DMS79 treated with DMSO at 0.1 percent for 48 hours (cell line): ENCODE results near the gene GRIK4.

Experiments
- DNase-seq: peaks from one replicate; lab custom pipeline; 2025; lab: John Stamatoyannopoulos, UW

Gene GRIK4

DNA sequence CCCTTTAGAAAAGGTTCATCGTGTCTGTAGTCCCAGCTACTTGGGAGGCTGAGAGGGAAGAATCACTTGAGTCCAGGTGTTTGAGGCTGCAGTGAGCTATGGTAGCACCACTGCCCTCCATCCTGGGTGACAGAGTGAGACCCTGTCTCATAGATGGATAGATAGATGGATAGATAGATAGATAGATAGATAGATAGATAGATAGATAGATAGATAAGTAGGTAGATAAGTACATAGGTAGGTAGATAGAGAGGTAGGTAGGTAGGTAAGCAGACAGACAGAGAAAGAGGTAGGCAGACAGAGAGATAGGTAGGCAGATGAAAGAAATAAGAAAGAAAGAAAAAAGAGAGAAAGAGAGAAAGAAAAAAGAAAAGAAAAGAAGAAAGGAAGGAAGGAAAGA is 156.4 kb downstream of the GRIK4 start:
- no peak for DNase-seq

DNA sequence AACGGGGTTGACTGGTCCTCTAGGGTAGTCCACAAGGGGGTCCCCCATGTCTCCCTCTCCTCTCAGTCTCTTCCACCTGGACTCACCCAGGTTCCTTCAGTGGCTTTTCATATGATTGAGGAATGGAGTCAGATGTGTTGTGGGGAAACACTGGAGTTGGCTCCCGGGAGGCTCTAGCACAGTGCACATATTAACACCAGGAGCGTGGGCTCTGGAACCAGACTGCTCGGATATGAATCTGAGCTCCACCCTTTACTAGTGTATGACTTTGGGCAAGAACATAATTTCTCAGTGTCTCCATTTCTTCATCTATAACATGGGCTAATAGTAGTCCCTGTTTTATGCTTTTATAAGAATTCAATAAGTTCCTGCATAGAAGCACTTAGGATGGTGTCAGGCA is 157.0 kb downstream of the GRIK4 start:
- DNase-seq = no peak

DNA sequence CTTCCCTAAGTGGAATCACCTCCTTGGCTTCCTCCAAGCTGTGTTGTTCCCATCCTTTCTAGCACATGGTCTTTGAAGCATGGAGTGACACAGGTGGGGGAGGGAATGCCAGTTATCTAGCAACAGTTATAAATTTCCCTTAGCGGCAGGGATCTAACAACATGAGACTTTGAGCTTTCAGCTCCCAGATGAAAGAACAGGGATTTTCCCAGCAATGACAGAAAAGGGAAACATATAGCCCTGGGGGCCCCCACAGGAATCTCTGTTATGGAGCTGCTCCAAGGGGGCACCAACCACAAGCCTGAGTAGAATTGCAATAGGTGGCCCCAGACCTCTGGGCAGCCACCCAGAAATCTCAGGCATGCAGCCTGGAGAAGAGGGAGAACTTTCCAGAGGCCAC is 163.0 kb downstream of the GRIK4 start:
- DNase-seq = no peak

DNA sequence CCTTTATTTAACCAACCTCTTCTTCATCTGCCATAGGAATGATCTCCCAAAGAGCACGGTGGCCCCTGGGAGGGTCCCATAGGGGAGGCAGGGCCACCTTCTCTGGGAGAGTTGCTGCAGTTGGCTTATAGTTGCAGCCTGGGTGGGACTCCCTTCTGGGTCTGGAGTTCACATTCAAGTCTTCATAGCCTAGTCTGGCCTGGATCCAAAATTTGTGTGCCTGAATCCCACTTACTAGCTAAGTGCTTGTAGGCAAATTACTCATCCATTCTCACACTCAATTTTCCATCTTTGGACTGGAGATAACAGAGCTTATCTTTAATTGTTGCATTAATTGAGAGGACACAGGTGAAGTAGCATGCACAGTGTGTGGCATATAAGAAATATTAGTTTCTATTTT is 163.6 kb downstream of the GRIK4 start:
- DNase-seq = peak; percentile 54

DNA sequence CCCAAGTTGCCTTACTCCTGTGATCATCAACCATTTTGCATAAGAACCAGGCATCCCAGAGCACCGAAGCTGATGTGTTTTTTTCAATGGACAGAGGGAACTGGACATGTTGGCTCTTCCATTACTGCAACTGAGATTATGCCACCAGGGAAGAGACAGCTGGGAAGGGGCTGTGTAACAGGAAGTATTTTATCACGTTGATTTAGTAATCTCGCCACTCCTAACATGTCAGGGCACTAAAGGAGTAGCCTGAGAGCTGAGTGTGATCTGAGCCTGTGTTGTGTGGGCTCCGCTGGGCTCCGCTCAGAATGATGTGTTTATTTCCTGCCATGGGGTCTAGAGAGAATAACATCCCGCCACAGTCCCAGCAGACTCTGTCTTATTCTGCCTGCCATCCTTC is 165.4 kb downstream of the GRIK4 start:
- DNase-seq = no peak

DNA sequence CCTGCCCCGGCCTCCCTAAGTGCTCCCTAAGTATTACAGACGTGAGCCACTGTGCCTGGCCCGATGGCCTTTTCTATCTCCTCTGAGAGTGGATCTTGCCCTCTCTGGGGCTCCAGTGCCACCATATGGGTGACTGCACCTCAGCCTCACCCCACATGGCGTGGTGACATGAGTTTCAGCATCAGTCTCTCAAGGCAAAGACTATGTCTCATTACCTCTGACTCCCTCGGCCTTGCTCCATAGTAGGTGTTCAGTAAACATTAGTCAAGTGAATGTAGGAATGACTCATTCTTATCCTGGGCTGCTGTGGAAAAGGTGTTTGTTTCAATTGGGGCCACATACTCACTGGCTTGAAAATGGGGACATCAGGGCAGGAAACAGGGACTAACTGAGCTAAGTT is 168.8 kb downstream of the GRIK4 start:
- DNase-seq = no peak

DNA sequence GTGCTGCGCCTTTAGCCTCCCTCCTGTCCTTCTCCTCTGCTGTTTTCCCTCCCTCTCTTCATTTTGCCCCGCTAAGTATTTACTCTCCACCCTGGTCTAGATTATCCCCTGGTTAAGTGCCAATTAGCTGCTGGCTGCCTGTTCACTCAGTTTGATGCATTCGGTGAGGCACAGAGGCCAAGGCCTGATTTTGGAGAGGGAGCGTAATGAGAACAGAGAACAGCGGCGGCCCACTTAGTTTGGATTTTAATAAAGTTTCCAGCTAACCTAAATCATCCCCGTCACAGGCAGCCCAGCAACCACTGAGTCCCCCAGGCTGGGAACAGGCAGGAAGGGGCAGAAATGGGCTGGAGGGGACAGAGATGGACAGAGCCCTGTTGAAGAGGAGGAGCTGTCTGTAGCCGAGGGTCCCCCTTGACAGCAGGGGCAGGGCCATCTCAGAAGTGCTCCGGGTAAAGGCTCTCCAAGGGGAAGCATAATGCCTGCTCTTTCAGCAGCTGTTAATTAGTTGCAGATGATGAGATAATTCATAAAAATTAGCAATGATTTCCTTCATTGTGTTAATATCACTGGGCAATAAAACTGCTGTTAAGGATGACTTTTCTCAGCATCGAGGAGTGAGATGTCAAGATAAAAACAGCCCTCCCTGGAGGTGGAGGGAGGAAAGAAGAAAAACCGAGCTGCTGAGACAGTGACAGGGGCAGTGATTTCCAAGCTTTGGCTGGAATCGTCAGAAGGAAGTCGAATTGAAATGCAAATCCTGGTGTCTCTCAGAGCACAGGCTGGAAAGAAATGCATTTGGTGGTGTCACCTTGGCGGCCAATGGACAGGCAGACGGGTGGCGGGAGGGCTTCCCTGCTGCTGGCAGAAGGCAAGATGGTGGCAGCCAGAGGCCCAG is 170.1 kb downstream of the GRIK4 start:
- DNase-seq = peak; percentile 29

DNA sequence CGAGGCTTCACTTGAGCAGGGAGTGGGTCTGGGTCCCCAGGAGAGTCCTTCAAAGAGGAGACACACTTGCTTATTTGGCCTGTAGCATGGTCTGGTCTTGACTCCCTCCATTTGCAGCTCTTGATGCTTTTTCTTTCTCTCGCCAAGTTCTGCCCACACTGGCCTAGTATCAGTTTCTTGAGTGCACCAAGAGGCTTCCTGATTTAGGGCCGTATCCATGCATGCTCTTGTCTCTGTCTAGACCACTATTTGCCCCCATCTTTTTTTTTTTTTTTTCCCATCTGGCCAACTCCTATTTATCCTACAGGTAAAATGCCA is 170.7 kb downstream of the GRIK4 start:
- no peak for DNase-seq

DNA sequence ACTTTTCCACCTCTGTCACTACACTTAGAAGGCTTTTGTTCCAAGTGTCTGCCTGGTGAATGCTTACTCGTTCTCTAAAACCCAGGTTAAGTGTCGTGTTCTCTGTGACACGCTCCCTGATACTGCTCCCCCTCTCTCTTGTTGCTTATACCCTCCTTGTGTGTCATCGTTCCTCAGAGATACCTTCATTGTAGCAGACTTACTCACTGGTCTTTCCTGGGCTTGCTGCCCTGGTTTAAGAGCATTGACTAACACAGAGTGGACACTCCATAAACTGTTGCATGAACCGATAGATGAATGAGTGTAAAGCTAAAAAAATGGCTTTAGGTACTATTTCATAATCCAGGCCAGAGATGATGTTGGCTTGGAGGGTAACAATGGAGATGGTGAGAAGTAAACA is 171.3 kb downstream of the GRIK4 start:
- no peak for DNase-seq

DNA sequence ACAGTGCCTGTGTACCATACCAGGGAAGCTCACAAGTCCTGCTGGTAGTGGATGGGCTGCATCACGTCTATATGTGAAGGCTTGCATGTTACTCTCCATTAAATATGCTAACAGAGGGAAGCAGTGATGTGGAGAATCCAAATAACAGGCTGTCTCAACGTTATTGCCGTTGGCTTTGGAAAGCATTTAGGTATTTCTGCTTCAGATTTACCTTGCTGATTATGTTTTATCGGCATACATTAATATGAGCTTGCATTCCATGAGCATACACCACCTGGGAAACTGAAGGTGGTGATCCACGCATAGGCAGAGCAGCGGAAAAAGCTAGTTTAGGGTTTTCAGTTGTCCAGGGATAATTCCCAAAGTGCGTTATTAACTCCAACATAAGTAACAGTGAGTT is 175.0 kb downstream of the GRIK4 start:
- DNase-seq = no peak

DNA sequence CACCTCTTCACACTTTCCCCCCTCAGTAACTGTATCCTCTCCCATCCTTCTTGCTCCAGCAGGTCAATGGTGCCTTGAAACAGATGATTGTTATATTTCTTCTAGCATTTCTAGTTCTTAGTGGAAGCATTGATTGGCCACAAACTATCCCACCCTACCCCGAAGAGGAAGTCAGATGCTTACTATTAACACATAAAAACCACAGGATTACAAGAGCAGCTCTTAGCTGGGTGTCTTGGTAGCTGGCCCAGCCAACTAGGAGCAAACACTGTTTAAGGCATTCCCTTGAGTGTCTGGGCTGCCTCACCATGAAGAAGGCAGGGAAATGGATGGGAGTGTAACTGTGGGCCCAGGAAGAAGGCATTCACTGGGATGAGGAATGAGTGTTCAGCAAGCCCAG is 176.6 kb downstream of the GRIK4 start:
- DNase-seq = no peak

DNA sequence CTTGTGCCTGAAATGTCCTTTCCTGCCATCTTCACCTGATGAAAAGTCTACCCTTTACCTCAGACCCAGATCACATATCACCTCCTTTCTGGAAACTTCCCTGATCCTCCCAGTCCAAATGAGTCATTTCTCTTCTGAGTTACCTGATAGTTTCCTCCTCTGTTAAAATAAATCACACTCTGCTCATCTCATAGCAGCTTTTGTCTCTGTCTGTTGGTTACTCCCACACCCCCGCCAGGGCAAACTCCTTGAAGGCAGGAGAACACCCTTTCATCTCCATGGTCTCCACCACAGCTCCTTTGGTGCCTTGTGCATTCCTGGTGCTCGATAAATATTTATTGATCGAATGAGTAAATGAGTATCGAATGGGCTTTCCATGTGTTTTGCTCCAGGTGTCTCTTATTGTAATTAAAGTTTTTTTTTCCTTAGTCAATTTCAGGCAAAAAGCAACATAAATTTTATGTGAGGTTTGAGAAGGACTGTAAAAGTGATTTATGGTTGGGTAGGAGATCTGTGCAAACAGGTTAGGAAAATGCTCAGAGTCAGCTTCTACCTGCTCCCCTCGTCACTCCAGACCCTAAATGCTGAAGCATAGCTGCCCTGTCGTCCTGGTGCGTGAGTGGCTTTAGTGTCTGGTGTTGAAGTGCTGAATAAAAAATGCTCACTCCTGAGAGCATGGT is 178.2 kb downstream of the GRIK4 start:
- DNase-seq = no peak

DNA sequence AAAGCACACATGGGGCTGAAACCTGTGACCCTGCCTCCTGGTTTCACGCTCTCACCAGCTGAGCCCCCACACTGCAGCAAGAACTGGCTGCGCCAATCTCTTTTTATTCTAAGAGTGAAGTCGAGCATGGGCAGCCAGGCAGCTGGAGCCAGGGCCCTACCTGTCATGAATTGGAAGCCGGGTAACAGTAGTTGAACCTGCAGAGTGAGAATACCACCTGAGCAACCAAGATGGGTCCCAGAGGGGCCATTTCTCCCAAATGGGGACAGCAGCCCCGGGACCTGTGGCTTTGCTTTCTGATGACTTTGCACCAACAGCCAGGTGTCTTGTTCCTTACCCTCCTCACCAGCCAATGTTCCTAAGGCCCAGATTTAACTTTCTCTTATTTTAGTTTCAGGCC is 178.9 kb downstream of the GRIK4 start:
- DNase-seq = no peak

DNA sequence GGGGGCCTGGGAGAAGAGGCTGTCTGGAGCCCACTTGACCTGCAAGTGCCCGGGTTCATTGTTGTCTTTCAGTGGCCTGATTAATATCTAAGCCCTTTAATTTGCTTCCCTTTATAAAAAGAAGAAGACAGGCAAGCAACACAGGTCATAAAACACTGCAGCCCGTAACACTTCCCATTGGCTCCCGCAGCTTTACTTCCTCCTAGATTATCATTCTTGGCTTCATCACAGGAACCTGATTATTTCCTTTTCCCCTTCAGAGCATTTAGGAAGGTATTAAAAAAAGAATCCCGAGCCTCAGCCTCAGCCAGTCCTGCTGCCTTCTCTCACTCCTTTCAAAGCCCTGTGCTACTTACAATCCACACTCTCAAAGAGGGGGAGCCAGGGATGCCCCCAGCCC is 183.2 kb downstream of the GRIK4 start:
- DNase-seq = no peak

DNA sequence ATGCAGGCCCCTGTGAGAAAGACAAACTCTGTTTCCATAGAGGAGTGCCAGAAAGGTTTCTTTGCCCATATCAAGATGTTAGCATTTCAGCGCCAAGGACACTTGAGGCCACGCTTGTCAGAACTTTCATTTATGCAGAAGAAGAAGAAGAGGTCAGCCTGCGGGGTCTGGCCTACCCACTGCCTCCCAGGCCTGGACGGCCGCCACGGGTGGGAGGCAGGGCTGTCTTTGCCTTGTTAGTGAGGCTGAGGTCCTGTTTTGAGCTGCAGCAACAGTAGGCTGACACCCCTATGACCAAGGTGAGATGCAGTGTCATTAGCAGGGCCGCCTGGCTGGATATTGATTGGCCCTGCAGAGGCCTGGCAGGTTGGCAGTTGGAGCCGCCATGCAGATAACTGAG is 183.9 kb downstream of the GRIK4 start:
- DNase-seq = no peak

DNA sequence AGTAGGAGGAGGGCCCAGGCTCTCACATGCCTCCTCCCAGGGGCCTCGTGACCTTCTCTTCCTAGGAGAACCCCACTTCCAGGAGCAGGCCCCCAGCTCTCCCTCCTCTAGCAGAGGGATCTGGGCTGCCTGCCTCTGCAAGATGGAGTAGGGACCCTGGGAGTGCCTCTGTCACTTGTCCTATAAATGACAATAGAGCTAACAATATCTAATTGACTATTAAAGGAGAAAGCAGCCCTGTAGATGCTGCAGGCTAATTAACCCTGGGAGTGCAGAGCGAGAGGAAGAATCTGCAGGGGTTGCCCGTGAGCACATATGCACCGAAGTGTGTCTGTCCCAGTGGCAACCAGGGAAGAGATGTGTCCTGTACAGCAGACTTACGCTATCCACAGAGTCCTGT is 184.4 kb downstream of the GRIK4 start:
- no peak for DNase-seq

DNA sequence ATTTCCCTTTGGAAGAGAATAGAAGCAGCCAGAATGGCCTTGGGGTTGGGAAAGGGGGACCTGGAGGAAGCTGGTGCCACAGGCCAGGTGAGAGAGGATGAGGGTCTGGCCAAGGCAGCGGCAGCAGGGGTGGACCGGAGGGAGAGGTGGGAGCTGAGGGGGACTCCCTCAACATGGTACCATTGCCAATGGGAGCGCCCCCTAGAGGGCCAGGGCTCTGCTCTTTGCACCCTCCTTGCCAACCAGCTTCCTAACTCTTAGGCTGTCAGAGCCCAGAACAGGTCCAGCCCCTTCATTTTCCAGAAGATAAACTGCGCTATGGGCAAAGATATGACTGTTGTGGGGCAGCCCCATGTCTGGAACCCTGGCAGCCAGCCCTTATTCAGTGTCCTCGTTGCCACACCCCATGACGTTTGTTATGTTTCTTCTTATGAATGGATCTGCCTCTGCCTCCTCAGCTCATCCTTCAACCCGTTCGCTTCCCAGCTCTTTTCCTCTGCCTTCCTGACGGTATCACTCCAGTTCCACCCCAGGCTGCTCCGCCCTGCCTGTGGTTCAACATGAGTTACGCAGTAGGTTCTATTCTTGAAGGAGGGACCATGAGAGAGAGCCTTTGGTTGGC is 185.2 kb downstream of the GRIK4 start:
- DNase-seq = no peak

DNA sequence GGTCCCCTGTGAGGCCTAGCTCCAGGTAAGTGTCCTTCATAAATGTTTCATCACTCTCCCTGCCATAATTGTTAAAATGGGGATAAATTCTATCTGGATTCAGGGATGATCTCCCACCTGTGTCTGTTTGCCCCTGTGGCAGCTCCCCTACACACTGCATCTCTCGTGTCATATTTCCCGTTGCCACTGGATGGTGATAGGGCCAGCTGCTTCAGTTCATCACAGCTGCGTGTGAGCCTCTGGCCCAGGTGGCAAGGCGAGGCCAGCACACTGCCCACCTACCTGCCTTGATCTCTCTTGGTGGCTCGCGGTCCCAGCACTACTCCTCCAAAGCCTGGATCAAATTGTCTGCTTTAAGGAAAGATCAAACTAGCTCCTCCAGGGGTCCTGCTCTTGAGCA is 187.4 kb downstream of the GRIK4 start:
- DNase-seq = no peak

DNA sequence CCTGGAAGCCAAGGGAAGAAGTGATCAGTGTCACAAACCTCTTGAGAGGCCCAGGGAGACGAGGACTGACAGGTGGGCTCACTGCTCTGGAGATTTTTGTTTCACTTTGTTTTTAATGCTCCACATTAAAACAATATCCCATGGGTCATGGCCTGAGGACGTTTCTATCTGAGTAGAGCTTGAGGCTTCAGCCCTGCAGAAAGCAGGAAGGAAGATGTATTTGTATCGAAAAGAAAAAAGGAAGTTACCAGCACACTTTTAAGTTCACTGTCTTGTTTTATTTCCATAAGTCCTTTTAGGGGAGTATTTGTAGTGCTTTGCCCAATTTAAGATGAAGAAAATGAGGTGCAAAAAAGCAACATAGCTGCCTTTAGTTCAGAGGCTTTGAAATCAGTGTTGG is 191.1 kb downstream of the GRIK4 start:
- no peak for DNase-seq

DNA sequence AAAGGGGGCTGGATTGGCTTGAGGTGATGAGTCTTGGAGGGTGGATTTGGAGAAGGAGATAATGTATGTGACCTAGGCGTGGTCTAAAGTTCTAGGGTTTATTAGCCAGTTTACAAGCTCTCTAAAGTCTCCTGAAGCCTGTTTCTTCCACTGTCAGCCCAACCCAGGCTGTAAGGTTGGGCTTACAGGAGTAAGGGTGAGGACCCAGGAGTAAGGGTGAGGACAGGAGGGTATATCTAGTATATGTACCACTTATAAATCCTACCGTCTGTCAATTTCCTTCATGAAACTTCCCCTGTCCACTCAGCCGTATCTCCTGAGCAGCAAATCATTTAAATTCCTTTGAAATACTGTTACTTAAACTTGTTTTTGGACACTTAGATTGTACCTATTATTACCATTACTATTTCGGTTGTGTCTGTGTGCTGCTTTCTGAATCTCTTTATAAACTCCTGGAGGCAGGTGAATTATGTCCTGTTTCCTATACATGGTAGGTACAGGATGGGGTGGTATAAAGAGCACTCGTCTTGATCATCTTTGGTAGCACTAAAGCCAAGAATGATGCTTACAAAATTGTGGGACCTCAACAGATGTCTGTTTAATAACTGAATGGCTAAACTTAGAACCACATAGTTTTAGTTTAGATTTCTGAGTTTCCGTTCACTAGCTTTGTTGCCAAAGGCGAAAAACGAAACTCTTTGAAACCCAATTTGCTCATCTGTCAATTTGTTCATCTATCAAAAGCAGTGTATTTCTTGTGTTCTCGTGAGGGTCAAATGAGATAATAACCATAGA is 192.0 kb downstream of the GRIK4 start:
- DNase-seq = no peak

DNA sequence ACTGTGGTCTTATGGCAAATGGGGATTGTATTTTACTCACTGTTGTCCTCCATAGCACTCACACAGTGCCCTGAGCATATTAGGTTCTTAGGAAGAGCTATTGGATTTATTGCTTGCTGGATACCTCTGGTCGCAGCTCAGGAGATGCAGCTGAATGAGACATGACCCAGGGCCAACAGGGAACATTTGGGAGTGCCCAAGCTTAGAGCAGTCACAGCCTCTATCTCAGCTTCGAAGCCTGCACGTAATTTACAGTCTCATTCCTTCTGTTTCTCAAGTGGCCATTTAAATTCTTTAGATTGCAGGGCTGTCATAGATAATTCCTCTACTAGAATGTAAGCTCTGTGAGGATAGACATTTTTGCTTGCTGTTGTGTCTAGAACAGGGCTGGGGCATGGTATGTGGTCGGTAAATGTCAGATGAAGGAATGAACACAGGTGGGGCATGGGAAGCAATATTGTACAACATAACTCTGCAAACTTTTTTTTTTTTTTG is 192.8 kb downstream of the GRIK4 start:
- DNase-seq = no peak

DNA sequence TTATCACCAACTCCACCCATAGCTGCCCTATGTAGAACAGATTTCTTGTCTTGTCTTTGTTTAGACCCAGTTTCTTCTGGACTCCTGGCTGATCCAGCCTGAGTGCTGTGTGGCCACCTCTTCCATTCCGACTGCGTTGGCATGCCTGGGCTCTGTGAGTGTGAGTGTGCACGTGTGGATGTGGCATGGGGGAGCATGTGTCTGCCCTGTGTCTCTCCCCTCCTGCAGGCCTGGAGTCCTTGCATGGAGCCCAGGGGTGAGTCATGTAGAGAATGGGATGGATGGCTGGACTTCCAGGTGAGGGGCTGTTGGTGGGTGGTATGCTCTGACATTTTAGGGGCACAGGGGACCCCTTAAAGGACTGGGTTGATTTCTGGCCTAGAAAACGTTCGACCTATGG is 194.7 kb downstream of the GRIK4 start:
- no peak for DNase-seq
